ENCODE results near the gene HCN3.
"Not testable (repeated sequence)": the region's sequence is repeated elsewhere in the genome, so short reads cannot be mapped to it uniquely, and the experiment has no call there.

The HCN3 gene

DNA sequence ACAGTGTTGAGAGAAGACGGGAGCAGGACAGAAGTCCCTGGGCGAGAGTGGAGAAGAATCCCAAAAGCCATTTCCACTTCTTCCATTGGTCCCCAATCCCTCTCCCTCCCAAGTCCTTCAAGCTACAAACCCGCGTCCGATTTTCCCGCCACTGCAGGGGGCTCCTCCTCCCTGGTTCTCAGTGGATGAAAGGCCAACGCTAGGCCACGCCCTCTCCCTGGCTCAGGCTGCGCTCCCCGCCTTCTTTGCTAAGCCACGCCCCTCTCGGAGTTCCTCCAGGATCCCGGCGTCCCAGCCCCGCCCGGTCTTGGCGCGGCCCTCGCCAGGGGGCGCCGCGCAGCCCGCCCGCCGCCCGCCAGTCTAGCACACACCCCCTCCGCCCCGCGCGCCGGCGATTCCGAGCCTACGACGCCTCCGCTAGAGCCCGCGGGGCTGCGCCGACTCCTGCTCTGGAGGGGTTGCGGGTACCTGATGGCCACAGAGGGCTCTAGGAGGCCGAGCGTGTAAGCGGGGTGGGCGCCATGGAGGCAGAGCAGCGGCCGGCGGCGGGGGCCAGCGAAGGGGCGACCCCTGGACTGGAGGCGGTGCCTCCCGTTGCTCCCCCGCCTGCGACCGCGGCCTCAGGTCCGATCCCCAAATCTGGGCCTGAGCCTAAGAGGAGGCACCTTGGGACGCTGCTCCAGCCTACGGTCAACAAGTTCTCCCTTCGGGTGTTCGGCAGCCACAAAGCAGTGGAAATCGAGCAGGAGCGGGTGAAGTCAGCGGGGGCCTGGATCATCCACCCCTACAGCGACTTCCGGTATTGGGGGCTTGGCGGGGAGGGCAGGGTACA lies at the start of gene HCN3:
Gene HCN3 (plus strand): TSS at position 394 of the 832 bp plus-strand sequence. CDS start 128 bp downstream, at position 522.
- in situ Hi-C loops (cut with MboI; ENCODE audit: low sequenced_read_pairs), result no loop called here

DNA sequence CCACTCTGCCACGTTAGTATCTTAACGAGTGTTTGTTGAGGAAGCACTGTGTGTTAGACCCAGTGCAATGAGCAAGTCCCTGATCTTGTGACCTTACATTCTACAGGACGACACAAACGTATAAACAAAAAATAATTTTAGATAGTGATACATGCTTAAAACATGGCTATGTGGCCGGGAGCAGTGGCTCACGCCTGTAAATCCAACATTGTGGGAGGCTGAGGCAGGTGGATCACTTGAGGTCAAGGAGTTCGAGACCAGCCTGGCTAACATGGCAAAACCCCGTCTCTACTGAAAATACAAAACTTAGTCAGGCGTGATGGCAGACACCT lies 49.2 kb upstream of the HCN3 start:
- in situ Hi-C loops (cut with MboI; ENCODE audit: low sequenced_read_pairs), result no loop called here

DNA sequence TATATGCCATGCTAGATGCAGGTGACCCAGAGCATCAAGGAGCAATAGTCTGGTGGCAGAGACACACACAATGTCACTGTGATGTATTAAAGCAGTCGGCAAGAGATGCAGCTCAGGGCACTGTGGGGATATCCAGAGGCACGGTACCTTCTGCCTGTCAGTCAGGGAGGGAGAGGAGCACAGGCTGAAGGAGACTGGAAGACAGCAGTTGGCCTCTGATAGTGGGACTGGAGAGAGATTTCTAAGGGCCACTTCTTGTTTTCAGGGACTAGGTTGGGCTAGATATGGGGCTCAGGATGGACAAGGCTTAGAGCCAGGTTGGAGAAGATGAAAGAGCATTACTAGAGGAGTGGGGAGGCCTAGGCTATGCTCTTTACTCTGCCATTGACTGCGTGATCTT lies 46.0 kb upstream of the HCN3 start:
- in situ Hi-C loops (cut with MboI; ENCODE audit: low sequenced_read_pairs), result not testable (repeated sequence)

DNA sequence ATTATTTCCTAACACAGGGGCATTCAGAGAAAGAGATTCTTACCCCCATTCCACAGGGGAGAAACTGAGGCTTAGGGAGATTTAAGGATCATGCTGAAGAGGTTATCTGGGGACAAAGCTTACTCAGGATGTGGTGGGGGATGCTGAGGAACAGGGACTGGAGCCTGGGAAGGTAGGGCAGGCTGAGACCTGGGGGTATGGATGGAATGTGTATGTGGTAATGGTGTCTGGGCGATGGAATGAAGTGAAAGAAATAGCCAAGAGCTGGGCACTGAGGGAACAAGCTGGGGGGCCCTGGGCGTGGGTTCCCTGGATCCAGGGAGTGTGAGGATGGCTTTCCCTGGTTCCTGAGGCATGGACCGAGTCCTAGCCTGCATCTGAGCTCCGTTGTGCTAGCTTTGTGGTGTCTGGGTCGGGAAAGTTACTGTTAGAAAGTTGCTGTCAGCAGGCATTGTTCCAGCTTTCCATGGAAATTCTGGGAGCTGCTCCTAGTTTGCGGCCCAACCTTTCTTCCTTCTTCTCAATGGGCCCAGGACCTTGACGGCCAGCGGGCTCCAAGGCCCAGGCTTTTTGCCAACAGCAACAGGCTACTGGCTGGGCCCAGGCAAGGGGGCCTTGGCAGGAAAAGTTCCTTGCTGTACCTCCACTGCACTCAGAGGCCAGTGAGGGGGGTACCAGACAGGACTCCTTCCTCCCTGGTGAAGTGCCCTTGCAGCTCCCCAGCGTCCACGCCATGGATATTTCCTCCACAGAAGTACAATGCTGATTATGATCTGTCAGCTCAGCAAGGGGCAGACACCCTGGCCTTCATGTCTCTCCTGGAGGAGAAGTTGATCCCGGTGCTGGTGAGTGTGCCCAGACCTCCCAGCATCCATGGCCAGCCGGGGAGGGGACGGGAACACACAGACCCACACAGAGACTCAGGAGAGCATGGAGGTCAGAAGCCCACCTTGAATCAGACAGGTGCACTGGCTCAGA lies 45.0 kb upstream of the HCN3 start:
- in situ Hi-C loops (cut with MboI; ENCODE audit: low sequenced_read_pairs), result not testable (repeated sequence)

DNA sequence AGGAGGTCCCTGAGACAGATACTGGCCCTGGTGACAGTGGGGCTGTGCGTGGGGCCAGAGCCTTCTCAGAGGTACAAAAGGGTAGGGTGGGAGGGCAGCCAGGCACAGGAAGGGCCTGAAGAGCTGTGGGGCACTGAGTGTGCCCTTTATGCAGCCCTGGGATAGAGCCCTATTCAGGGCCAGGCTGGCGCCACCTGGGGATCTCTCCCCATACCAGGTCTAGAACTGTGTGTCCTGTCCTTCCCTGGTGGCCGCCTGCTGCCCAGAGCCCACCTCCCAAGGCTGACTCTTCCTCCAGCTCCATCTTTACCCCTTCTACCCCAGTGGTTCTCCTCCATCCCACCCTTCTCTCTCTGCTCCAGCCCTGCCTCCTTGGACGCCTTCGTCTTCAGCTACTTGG lies 43.8 kb upstream of the HCN3 start:
- in situ Hi-C loops (cut with MboI; ENCODE audit: low sequenced_read_pairs), result not testable (repeated sequence)

- in situ Hi-C loops (cut with MboI; ENCODE audit: low sequenced_read_pairs), result not testable (repeated sequence)
Observed at GRCh38 chr1:155235375-155235774, 41.9 kb upstream of the HCN3 start.

DNA sequence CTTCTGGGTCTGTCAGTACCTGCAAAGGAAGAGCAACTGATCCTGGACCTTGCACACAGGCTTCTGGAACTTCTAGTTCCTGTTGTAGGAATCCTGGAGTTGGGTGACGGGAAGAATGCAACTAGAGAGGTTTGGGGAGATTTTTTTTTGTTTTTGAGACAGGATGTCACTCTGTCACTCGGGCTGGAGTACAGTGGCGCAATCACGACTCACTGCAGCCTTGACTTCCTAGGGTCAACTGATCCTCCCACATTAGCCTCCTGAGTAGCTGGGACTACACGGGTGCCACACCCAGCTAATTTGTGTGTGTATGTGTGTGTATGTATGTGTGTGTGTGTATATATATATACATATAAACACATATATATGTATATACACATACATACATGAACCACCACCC lies 40.8 kb upstream of the HCN3 start:
- in situ Hi-C loops (cut with MboI; ENCODE audit: low sequenced_read_pairs), result no loop called here

DNA sequence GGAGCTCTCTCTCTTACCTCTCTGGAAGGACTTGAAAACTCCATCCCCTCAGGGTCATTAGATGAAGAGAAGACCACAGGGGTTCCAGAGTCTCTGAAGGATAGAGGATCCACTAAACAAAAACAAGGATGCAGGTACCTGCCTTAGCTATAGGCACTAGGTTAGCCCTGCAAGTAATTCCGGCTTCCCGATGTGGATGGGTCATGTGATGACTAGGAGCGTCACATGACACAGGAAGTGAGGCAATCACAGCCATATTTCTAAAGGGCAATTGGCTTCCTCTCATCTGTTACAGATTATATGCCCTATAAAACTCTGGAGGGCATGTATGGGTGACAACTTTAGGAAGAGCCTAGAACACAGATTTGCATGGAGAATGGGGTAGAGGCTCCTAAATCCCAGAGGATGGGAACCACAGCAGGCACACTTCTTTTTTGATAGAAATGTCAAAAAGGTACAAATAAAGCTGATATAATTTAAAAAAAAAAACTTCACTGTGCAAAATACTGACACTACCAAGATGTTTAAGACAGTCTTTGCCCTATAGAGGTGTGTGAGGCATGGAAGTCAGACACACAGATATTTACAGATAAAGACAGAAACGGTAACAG lies 36.1 kb upstream of the HCN3 start:
- in situ Hi-C loops (cut with MboI; ENCODE audit: low sequenced_read_pairs), result no loop called here

DNA sequence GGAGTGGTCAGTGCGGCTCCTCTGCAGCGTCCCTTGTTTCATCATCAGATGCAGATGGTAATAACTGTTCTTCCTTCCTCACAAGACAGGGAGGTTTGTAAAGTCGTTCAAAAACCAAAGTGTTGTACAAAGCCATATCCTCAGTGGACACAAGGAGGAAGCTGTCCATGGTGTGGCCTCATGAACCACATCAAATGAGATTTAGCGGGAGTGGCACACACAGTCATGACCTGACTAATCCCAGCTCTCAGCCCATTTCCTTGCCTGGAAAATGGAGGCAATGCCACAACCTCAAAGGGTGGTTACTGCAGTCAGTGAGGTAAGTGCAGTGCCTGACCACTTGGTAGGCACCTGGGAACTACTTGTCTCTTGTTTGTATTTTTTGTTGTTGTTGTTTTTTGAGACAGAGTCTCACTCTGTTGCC lies 35.4 kb upstream of the HCN3 start:
- in situ Hi-C loops (cut with MboI; ENCODE audit: low sequenced_read_pairs), result no loop called here

DNA sequence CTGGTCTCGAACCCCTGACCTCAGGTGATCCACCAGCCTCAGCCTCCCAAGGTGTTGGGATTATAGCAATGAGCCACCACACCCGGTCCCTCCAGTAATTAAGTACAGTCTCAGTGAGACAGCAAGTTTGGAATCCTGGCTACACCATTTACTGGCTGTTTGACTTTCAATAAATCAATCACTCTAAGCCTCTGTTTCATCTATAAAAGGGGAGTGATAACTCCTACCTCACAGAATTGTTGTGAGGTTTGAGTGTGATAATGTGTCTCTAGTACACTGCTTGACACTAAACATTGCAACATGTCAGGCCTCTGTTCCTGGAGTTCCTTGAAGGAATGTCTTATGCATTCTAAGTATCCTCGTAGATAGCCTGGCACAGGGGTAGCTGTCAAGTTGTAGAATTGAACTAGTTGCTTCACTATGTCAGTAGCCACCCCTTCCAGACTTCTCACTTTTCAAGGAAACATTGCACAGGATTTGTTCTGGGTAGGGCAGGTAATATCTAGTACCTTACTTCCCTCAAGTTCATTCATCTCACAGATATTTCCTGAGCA lies 34.4 kb upstream of the HCN3 start:
- in situ Hi-C loops (cut with MboI; ENCODE audit: low sequenced_read_pairs), result no loop called here

DNA sequence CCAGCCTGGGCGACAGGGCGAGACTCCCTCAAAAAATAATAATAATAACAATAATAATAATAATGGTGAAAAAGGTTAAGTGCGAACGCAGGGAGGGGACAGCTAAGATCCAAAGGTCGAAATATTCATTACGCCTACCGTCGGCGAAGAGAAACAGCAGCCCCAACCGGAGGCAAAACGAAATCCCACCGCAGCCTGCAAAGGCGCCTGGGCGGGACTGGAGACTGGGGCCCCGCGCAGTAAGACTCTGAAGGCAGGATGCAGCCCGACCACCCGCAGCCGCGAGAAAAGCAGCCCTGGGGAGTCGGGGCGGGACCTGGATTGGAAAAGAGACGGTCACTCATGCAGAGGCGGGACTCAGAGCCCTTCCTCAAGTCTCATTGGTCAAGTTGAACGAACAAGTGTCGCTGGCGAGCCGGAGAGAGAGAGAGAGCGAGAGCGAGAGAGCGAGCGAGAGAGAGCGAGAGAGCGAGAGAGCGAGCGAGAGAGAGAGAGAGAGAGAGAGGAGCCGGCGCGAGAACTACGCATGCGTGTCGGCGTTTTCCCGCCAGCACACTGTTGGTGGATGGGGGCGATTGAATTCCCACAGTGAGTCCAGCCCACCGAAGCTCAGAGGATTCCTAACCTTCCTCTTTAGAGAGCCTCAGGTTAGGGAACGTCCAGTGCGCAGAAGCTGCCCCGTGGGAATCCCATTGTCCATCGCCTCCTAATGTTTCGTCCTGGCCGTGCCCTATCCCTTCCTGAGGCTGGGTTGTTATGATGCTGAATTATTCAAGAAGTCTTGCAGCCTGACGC lies 32.7 kb upstream of the HCN3 start:
- in situ Hi-C loops (cut with MboI; ENCODE audit: low sequenced_read_pairs), result no loop called here

DNA sequence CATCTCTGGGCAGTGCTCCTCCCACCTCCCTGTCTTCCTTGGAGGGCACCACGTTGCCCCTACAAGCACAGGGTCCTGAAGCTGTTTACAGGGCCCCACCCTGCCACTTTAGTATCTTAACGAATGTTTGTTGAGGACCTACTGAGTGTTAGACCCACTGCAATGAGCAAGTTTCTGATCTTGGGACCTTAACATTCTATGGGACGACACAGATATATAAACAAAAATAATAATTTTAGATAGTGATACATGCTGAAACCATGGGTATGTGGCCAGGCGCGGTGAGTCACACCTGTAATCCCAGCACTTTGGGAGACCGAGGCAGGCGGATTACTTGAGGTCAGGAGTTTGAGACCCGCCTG lies 32.1 kb upstream of the HCN3 start:
- in situ Hi-C loops (cut with MboI; ENCODE audit: low sequenced_read_pairs), result no loop called here

GRCh38 chr1:155246796-155247195 lies 30.5 kb upstream of the HCN3 start:
- in situ Hi-C loops (cut with MboI; ENCODE audit: low sequenced_read_pairs), result not testable (repeated sequence)

GRCh38 chr1:155247667-155248553 lies 29.4 kb upstream of the HCN3 start:
- in situ Hi-C loops (cut with MboI; ENCODE audit: low sequenced_read_pairs), result no loop called here

DNA sequence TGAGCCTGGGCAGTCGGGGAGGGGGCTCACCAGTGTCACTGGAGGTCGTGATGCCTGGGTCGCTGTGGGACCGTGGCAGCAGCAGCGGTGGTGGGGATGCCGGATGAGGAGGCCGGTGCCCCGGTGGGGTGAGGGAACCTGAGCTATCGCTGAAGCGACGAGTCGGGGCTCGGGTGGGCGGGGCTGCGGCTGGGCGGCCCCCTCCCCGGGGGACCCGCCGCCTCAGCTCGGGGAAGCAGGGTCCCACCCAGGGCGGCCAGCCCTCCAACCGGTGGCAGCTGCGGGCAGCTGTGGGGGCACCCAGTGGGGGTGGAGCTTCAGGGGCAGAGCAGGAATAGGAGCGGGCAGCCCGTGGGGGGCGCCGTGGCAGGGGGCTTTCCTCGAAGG lies 27.0 kb upstream of the HCN3 start:
- in situ Hi-C loops (cut with MboI; ENCODE audit: low sequenced_read_pairs), result no loop called here

DNA sequence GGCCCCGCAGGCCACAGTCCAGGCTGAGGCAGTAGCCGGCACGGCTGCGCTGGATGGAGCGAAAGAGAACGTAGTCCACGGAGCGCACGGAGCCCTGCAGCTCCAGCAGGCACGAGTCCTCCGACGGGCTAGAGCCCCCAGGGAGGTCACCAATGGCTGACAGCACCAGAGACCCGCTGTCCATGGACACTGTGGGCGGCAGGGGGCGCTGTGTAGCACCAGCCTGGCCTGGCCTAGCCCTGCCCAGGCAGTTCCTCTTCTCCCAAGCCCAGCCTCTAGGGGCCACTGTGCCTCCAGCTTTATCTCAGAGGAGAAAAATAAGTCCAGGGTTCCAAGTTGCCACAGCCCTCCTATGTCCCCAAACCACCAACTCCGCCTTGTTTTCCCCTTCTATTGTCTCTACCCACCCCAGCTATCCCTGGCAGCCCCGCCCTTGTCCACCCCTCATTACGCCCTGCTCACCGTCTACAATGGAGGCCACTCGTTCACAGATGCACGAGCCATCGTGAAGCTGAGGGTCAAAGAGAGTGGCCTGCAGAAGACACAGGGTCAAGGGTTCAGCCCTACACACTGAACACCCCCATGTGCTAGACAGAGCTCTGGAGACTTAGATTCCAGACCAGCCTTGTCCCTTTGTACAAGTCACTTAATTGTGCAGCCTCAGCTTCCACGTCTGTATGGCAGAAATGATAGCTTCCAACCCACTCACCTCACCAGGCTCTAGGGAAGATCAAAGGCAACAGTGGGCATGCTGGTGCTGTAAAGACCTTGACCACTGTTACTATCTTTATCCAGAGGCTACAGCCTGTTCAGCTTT lies 26.4 kb upstream of the HCN3 start:
- in situ Hi-C loops (cut with MboI; ENCODE audit: low sequenced_read_pairs), result no loop called here

GRCh38 chr1:155251566-155251965 lies 25.7 kb upstream of the HCN3 start:
- in situ Hi-C loops (cut with MboI; ENCODE audit: low sequenced_read_pairs), result no loop called here

DNA sequence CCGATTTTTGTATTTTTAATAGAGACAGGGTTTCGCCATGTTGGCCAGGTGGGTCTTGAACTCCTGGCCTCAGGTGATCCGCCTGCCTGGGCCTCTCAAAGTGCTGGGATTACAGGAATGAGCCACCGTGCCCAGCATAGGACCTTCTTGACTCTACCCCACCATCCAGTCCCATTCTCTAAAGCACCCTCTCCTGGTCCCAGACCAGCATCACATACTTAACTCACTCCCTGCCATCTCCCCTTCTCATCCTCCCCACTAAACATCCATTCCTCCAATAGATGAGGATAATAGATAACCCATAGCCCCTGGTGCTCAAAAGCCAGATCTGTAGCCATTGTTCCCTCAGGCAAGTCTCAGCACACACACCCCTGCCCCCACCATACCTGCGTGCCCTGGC lies 24.1 kb upstream of the HCN3 start:
- in situ Hi-C loops (cut with MboI; ENCODE audit: low sequenced_read_pairs), result no loop called here

- in situ Hi-C loops (cut with MboI; ENCODE audit: low sequenced_read_pairs), result no loop called here
Observed at GRCh38 chr1:155253797-155254196, 23.5 kb upstream of the HCN3 start.
